Activated T-cell treated with anti-CD3 and anti-CD28 coated beads, Interleukin-2, amount 50 U/mL, for 48 hours (primary cell): Measurements from ENCODE around the gene STAT3.
"Not testable (repeated sequence)": the region's sequence is repeated elsewhere in the genome, so short reads cannot be mapped to it uniquely, and the experiment has no call there.

Experiments used
- DNase-seq, 2 experiments: peaks; one replicate each; pipeline ENCODE4 v3.0.0-alpha.2; 2020

Gene STAT3

DNA sequence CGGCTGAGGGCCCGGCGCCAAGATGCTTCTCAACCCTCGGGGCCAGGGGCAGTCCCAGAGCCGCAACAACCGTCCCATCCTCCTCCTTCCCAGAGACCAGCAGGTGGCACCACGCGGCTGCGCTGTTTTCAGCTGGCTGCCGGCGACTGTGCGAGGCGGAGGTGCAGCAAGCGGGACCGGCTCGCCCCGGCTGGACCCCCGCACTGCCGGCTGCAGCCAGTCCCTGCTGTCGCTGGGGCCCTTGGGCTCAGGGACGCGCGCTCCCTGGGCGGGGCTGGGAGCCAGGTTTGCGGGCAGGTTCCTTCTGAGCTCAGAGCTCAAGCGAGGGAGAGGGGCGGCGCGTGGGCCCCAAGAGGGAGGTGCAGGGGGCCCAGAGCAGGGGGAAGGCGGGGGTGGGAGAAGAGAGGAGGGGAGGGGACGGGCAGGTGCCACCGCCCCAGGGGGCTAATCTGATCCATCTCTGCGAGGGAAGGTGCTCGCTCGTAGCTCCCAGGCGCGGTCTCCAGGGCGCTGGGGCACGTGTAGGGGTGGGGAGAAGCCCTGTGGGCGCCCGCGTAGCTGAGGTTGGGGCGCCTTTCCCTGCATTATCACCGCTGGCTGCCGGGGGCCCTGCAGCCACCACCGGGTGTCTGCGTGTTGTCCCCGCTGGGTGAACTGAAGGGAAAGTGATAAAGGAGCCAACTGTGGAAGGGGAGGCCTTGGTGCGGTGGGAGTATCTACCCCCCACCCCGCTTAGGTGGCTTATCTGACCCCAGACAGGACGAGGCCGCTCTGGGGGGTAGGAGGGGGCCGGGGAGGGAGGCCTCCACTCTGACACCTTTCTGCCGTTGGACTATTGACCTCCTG, 75.7 kb downstream of the STAT3 start:
- peak; percentile 87 to 89 for DNase-seq

GRCh38 chr17:42312035-42312284, 76.3 kb downstream of the STAT3 start:
- no peak for DNase-seq

GRCh38 chr17:42311240-42312034, 76.8 kb downstream of the STAT3 start:
- no peak for DNase-seq

- peak in 1 of 2 experiments; percentile 53 for DNase-seq
Measured at GRCh38 chr17:42310787-42311215, 77.4 kb downstream of the STAT3 start.

- no peak for DNase-seq
Measured at GRCh38 chr17:42309986-42310786, 78.1 kb downstream of the STAT3 start.

DNA sequence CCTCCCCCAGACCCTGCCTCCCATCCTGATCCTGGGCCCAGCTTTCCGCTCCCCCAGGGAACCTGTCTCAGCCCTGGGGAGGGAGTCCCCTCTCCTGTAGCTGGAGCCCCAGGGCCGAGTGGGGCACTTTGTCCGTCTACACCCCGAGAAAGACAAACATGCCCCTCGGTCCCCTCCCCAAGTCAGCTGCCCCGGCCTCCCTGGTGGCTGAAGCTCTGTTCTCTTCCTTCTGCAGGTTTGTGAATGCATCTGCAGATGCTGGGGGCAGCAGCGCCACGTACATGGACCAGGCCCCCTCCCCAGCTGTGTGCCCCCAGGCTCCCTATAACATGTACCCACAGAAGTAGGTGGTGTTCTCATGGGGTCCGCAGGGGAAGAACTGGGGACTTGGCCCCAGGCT, 79.1 kb downstream of the STAT3 start:
- DNase-seq: no peak

DNA sequence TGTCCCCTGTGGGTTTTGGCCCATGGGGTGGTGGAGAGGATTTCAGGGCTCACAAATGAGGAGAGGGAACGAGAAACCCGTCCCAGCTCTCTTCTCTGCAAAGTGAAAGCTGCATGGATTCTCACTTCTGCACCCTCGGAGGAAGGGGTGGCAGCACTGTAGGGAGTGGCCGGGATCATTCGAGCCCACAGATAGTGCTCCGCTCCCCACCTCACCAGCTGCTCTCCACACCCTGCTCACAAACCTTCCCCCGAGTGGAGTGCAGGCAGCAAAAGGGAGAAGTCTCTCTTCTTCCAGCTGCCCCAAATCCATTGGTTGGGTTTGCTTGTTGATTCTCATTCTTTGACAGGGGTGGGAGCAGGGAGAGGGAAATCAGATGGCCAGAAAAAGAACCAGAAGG, 79.8 kb downstream of the STAT3 start:
- DNase-seq: no peak

GRCh38 chr17:42307362-42307927, 80.8 kb downstream of the STAT3 start:
- DNase-seq: no peak

DNA sequence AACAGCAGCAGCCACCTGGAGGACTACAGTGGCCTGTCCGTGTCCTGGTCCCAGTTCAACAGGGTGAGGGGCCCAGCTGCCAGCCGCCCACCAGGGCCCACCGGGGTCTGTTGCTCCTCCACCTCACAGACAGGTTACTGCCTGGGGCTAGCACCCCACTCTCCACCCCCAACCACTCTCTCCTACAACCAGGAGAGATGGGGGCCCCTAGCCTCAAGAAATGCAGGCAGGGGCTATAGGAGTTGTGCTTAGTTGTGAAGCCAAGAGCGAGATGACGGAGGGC, 81.9 kb downstream of the STAT3 start:
- DNase-seq: no peak

DNA sequence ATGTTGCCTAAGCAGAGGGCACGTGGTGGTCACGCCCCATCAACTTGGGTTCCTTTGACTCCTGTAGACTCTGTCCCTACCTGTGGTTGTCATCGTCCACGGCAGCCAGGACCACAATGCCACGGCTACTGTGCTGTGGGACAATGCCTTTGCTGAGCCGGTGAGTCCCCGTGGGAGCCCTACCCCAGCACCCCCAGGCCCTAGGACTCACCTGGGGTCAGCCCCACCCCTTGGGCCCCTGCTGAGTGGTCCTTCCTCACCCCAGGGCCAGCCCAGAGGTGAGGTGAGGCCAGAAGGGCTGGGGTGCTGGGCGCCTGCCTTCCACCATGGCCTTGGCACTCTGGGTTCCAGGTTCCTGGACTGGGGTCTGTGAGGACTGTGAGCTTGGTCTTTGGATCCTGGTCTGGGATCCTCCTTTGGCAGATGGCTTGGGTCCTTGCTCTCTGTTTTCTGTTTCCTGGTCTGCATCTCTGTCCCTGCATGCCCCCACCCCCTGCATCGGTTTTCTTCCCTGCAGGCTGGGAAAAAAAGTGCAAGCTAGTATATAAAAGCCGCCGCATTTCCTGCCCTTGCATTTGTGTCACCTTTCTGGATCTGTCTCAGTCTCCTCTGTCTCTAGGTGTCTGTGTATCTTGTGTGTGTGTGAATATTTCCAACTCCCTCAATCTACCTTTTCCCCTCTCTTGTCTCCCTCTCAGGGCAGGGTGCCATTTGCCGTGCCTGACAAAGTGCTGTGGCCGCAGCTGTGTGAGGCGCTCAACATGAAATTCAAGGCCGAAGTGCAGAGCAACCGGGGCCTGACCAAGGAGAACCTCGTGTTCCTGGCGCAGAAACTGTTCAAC, 82.5 kb downstream of the STAT3 start:
- no peak for DNase-seq

- not testable (repeated sequence) for DNase-seq
Measured at GRCh38 chr17:42305031-42305330, 83.3 kb downstream of the STAT3 start.

GRCh38 chr17:42304187-42305030, 83.8 kb downstream of the STAT3 start:
- DNase-seq: no peak

DNA sequence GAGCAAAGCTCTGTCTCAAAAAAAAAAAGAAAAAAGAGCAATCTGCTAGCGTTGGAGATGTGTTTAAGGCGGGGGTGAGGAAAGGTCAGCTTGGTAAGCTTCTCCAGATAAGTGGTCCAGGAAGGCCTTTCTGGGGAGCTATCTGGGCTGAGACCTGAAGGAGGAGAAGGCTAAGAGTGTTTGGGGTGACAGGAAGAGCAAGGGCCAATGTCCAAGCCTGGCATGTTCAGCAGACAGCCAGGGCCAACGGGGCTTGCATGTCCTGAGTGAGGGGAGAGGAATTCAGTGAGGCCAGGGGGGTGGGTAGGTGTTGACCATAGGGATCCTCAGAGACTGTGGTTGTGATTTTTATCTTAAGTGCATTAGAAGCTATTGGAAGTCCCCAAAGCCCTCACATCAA, 84.5 kb downstream of the STAT3 start:
- no peak for DNase-seq

DNA sequence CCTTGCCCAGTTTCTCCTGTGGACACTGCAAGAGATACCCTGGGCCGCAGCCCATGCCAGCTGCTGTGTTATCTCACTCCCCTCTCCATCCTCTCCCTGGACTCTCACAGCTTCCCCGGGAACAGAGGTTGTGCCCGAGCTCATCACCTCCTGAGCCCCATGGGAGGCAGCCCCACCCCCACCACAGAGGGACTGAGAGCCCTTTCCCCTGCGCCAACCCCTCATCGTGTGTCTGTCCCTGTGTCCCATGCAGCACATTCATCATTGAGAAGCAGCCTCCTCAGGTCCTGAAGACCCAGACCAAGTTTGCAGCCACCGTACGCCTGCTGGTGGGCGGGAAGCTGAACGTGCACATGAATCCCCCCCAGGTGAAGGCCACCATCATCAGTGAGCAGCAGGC, 87.2 kb downstream of the STAT3 start:
- no peak for DNase-seq

DNA sequence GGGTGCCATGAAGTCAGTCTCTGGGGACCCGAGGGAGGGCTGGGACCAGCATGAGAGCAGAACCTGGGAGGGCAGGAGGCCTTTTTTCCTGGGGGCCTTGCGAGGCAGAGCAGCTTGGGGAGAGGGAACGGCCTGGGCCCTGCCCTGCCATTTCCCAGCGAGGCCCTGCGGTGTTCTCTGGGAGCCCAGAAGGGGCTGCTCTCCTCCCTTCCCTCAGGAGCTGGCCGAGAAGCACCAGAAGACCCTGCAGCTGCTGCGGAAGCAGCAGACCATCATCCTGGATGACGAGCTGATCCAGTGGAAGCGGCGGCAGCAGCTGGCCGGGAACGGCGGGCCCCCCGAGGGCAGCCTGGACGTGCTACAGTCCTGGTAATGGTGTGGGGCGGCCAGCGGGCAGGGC, 88.3 kb downstream of the STAT3 start:
- not testable (repeated sequence) for DNase-seq

GRCh38 chr17:42299361-42299760, 88.9 kb downstream of the STAT3 start:
- DNase-seq: not testable (repeated sequence)

DNA sequence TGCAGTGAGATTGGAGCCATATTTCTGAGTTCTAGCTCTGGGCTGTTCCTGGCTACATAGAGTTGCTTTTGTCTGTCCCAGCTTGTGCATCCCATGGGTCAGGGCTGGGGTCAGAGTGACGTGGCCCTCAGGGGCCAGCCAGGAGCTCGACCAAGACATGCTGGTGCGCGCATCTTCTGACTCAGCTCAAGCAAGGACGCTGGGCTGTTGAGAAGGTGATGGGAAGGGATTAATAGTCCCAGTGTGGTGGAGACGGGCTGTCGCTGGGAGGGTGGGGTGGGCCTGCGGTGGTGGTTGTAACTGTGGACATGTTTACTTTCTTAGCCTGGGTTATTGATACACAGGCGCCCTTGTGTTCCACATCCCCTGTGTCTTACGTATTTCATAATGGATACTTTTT, 90.5 kb downstream of the STAT3 start:
- DNase-seq: not testable (repeated sequence)

GRCh38 chr17:42296012-42296411, 92.2 kb downstream of the STAT3 start:
- DNase-seq: no peak

DNA sequence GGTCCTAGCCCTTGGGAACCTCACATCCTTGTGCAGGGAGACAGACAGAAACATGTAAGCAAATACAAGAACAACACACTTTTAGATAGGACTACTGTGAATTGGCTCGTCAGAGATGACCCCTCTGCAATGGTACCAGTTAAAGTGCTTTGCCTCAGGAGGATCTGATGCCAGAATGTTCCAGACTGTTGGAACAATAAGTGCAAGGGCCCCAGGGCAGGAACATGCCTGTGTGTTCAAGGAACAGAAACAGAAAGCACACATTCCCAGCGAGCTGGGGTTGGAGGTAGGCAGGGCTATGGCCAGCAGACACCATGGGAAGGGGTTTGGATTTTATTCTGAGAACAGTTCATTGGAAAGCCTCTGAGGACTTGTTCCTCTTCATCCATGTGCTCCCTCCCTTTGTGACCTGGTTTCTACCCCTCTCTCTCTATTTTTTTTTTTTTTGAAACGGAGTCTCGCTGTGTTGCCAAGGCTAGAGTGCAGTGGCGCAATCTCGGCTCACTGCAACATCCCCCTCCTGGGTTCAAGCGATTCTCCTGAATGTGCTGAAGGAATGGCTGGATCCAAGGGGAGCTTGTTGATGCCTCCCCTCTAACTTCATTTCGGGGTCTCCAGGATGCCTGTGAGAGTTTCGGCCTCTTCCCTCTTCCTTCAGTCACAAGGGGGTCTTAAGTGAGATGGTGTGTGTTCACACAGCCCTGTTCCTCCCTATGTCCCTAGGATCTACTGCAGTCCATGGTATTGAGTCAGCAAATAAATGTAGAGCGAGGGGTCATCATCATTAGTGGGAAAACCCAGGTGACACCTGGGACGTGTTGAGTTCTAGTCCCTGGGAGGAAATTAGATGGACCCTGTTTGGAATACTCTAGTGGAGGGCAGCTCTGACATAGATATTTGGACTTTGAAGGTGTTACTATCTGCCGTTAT, 93.5 kb downstream of the STAT3 start:
- no peak for DNase-seq

- no peak for DNase-seq
Measured at GRCh38 chr17:42291129-42291528, 97.1 kb downstream of the STAT3 start.

DNA sequence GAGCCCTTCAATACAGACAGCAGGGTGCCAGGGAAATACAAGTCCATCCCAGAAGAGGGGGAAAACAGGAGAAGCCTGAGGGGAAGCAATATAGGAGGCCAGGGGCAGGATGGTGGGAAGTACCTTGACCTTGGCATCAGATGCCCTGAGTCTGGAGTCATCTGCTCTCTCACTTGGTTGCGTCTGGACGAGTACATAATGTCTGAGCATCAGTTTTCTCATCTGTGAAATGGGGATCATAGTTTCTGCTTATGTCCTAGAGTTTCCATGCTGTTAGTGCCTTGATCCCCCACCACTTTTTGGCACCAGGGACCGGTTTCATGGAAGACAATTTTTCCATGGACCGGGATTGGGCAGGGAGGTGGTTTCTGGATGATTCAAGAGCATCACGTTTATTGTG, 97.7 kb downstream of the STAT3 start:
- no peak for DNase-seq
